ENCODE measurements around the gene C1QB. TPM values are rescaled to one million over a fixed set of nuclear protein-coding genes. Genes with fewer than 3 reads are reported as not detected.

Gene C1QB
- total RNA-seq, 2 experiments from 2014 or later: not detected

GRCh38 chr1:22660716-22661241 lies 7.7 kb downstream of the C1QB start:
- no peak for DNase-seq
- Mint-ChIP-seq H3K27ac (no peak overlapping the region), H3K27me3 (peaks cover 3% of the 10 kb centered on the region), H3K9me3 (no peaks in the 10 kb centered on the region), H3K4me3 (no peak overlapping the region), H3K4me1 (ENCODE audit: low read depth) (no peaks in the 10 kb centered on the region), H3K36me3 (ENCODE audit: low read depth) (no peaks in the 10 kb centered on the region)
- POLR2A ChIA-PET: no interaction called here
- CTCF ChIA-PET: no interaction called here
- no peak for TF ChIP-seq CTCF (IDR thresholded peaks at IDR 0.05)
- intact Hi-C loops (cut with micrococcal nuclease): no loop called here
- no peak for ATAC-seq

GRCh38 chr1:22661880-22662279 lies 8.8 kb downstream of the C1QB start:
- intact Hi-C loops (cut with micrococcal nuclease): no loop called here
- Mint-ChIP-seq H3K36me3 (ENCODE audit: low read depth) (no peaks in the 10 kb centered on the region), H3K27ac (no peak overlapping the region), H3K27me3 (peaks cover 3% of the 10 kb centered on the region), H3K4me3 (no peak overlapping the region), H3K4me1 (ENCODE audit: low read depth) (no peaks in the 10 kb centered on the region), H3K9me3 (no peaks in the 10 kb centered on the region)
- no peak for TF ChIP-seq CTCF (IDR thresholded peaks at IDR 0.05)
- ChIA-PET POLR2A (no interaction called here), CTCF (no interaction called here)
- DNase-seq (no peak), ATAC-seq (no peak)

GRCh38 chr1:22662318-22662717 lies 9.3 kb downstream of the C1QB start:
- H3K36me3 Mint-ChIP-seq (ENCODE audit: low read depth): no peaks in the 10 kb centered on the region
- DNase-seq (no peak), ATAC-seq (peak; percentile 47)
- TF ChIP-seq CTCF (IDR thresholded peaks at IDR 0.05): no peak
- H3K27ac Mint-ChIP-seq: no peak overlapping the region
- no peaks in the 10 kb centered on the region for H3K4me1 Mint-ChIP-seq (ENCODE audit: low read depth)
- H3K4me3 Mint-ChIP-seq: no peak overlapping the region
- H3K27me3 Mint-ChIP-seq: peaks cover 1% of the 10 kb centered on the region
- no peaks in the 10 kb centered on the region for H3K9me3 Mint-ChIP-seq
- intact Hi-C loops (cut with micrococcal nuclease): no loop called here
- CTCF ChIA-PET: no interaction called here
- POLR2A ChIA-PET: no interaction called here

- Mint-ChIP-seq H3K4me1 (ENCODE audit: low read depth) (no peaks in the 10 kb centered on the region), H3K27me3 (peaks cover 1% of the 10 kb centered on the region), H3K27ac (no peak overlapping the region), H3K4me3 (no peak overlapping the region), H3K9me3 (no peaks in the 10 kb centered on the region), H3K36me3 (ENCODE audit: low read depth) (no peaks in the 10 kb centered on the region)
- no peak for ATAC-seq
- no peak for DNase-seq
- POLR2A ChIA-PET: no interaction called here
- TF ChIP-seq CTCF (IDR thresholded peaks at IDR 0.05): no peak
- intact Hi-C loops (cut with micrococcal nuclease): no loop called here
- CTCF ChIA-PET: interaction anchor here (1.0 kb wide), 1 partner anchor 21 kb away, joined by 3 read pairs; no protein-coding TSS in a partner anchor
Measured at GRCh38 chr1:22662986-22663408, 10.0 kb downstream of the C1QB start.

GRCh38 chr1:22665752-22666151 lies 12.7 kb downstream of the C1QB start:
- DNase-seq: peak; percentile 7
- no peak for TF ChIP-seq CTCF (IDR thresholded peaks at IDR 0.05)
- intact Hi-C loops (cut with micrococcal nuclease): no loop called here
- H3K4me1 Mint-ChIP-seq (ENCODE audit: low read depth): no peaks in the 10 kb centered on the region
- no peaks in the 10 kb centered on the region for H3K9me3 Mint-ChIP-seq
- H3K27ac Mint-ChIP-seq: no peak overlapping the region
- POLR2A ChIA-PET: no interaction called here
- CTCF ChIA-PET: interaction anchor here (1.4 kb wide), 1 partner anchor 24 kb away, joined by 3 read pairs; no protein-coding TSS in a partner anchor
- H3K36me3 Mint-ChIP-seq (ENCODE audit: low read depth): no peaks in the 10 kb centered on the region
- peaks cover 7% of the 10 kb centered on the region for H3K27me3 Mint-ChIP-seq
- H3K4me3 Mint-ChIP-seq: no peak overlapping the region
- ATAC-seq: no peak

Measured in activated CD8-positive, alpha-beta T cell treated with anti-CD3 and anti-CD28 coated beads for 36 hours (primary cell).